IMR-90 (cell line): Measurements from ENCODE around the gene ZNF276. TPM values are rescaled to one million over a fixed set of nuclear protein-coding genes. Genes with fewer than 3 reads are reported as not detected.

Source experiments
- ATAC-seq: fragments of 200-7000 bp; cut with Tn5 transposase; 2 replicates; pipeline ENCODE4 v1.9.1; 2020; ENCODE audit warnings: low read depth, mild to moderate bottlenecking, moderate library complexity
- BruUV-seq: library from RNA; stranded (reverse); fragments of 400-500 nt; replicated peaks from 2 replicates; lab custom pipeline; 2021; lab: Mats Ljungman, UMichigan
- CTCF ChIA-PET: fragments of 300-600 bp; formaldehyde crosslinking; extraction: SDS; loops from one replicate; lab custom pipeline; 2021; ENCODE audit warnings: antibody characterized with exemption; lab: Yijun Ruan, JAX
- POLR2A ChIA-PET: fragments of 300-600 bp; sonication (Branson Sonifier 250); formaldehyde crosslinking; loops from one replicate; lab custom pipeline; 2022; ENCODE audit warnings: antibody characterized with exemption; ENCODE audit not compliant: unreplicated experiment; lab: Charles Lee
- DNase-seq: peaks from one replicate; pipeline ENCODE4 v3.0.0; 2013
- H2AFZ ChIP-seq: replicated peaks from 2 replicates; pipeline ENCODE3; 2013; ENCODE audit warnings: low read length, mild to moderate bottlenecking; ENCODE audit not compliant: poor library complexity
- H2AK5ac ChIP-seq: 2 replicates; pipeline ENCODE4 v1.6.1; 2013; ENCODE audit warnings: low read depth, low read length, inconsistent platforms
- H2AK9ac ChIP-seq: replicated peaks from 2 replicates; pipeline ENCODE3; 2013; ENCODE audit warnings: mild to moderate bottlenecking, low read depth, low read length, moderate library complexity; ENCODE audit not compliant: poor library complexity
- H2BK120ac ChIP-seq: 2 replicates; pipeline ENCODE4 v1.6.1; 2013; ENCODE audit warnings: low read depth, low read length, inconsistent platforms
- H2BK15ac ChIP-seq: 3 replicates; pipeline ENCODE4 v1.6.1; 2013; ENCODE audit warnings: low read depth, low read length, inconsistent platforms
- H2BK20ac ChIP-seq: 2 replicates; pipeline ENCODE4 v1.6.1; 2013; ENCODE audit warnings: low read depth, mild to moderate bottlenecking, inconsistent platforms, low read length, moderate library complexity
- H2BK5ac ChIP-seq: 2 replicates; pipeline ENCODE4 v1.6.1; 2013; ENCODE audit warnings: mild to moderate bottlenecking, low read depth, low read length, inconsistent platforms; ENCODE audit not compliant: poor library complexity, severe bottlenecking
- H3K14ac ChIP-seq: replicated peaks from 2 replicates; pipeline ENCODE4 v1.6.1; 2013; ENCODE audit warnings: low read depth, low read length, inconsistent platforms
- H3K18ac ChIP-seq: 2 replicates; pipeline ENCODE4 v1.6.1; 2013; ENCODE audit warnings: low read depth, low read length, control low read depth
- H3K23ac ChIP-seq: 2 replicates; pipeline ENCODE4 v1.6.1; 2013; ENCODE audit warnings: low read depth, low read length, inconsistent platforms
- H3K27ac ChIP-seq: 2 replicates; pipeline ENCODE4 v1.5.1; 2013; ENCODE audit warnings: mild to moderate bottlenecking, control low read depth, low read length; ENCODE audit not compliant: insufficient read depth
- H3K27me3 ChIP-seq: 2 replicates; pipeline ENCODE4 v1.6.1; 2013; ENCODE audit warnings: low read length; ENCODE audit not compliant: control insufficient read depth, insufficient read depth
- H3K36me3 ChIP-seq: 2 replicates; pipeline ENCODE4 v1.6.1; 2013; ENCODE audit warnings: low read length, mixed read lengths; ENCODE audit not compliant: control insufficient read depth, insufficient read depth
- H3K4ac ChIP-seq: 2 replicates; pipeline ENCODE4 v1.6.1; 2013; ENCODE audit warnings: low read depth, low read length, inconsistent platforms
- H3K4me1 ChIP-seq: 2 replicates; pipeline ENCODE4 v1.6.1; 2013; ENCODE audit warnings: low read length, mixed read lengths; ENCODE audit not compliant: control insufficient read depth, insufficient read depth
- H3K4me2 ChIP-seq: 2 replicates; pipeline ENCODE4 v1.6.1; 2013; ENCODE audit warnings: low read depth, mild to moderate bottlenecking, control low read depth, low read length, moderate library complexity
- H3K4me3 ChIP-seq: 2 replicates; pipeline ENCODE4 v1.5.1; 2013; ENCODE audit warnings: low read depth, mild to moderate bottlenecking, control low read depth, low read length, moderate library complexity; ENCODE audit not compliant: insufficient read depth
- H3K56ac ChIP-seq: 2 replicates; pipeline ENCODE4 v1.6.1; 2013; ENCODE audit warnings: low read length, inconsistent platforms; ENCODE audit not compliant: insufficient read depth; ENCODE audit errors: extremely low read depth
- H3K79me1 ChIP-seq, 2 experiments: 2 replicates each; pipeline ENCODE4 v1.6.1; 2013; ENCODE audit warnings: low read length in 2 of 2, inconsistent platforms in 1 of 2, low read depth in 1 of 2
- H3K9ac ChIP-seq: 2 replicates; pipeline ENCODE4 v1.6.1; 2013; ENCODE audit warnings: low read depth, low read length, control low read depth
- H3K9me1 ChIP-seq: 2 replicates; pipeline ENCODE4 v1.6.1; 2013; ENCODE audit warnings: low read length, inconsistent platforms; ENCODE audit not compliant: insufficient read depth
- H3K9me3 ChIP-seq: 2 replicates; pipeline ENCODE4 v1.6.1; 2013; ENCODE audit warnings: low read length; ENCODE audit not compliant: control insufficient read depth, insufficient read depth
- H4K20me1 ChIP-seq: 2 replicates; pipeline ENCODE4 v1.6.1; 2013; ENCODE audit warnings: low read length, inconsistent platforms; ENCODE audit not compliant: insufficient read depth
- H4K5ac ChIP-seq: 2 replicates; pipeline ENCODE4 v1.6.1; 2013; ENCODE audit warnings: mild to moderate bottlenecking, low read depth, low read length, control low read depth
- H4K8ac ChIP-seq, 2 experiments: 2 replicates each; pipeline ENCODE4 v1.6.1; 2013; ENCODE audit warnings: low read depth in 2 of 2, low read length in 2 of 2, control low read depth in 1 of 2, inconsistent platforms in 1 of 2
- H4K91ac ChIP-seq: 2 replicates; pipeline ENCODE4 v1.6.1; 2013; ENCODE audit warnings: low read depth, low read length, inconsistent platforms; ENCODE audit not compliant: insufficient read depth
- BHLHE40 ChIP-seq: fragments of 150-350 bp; IDR thresholded peaks from 2 replicates; pipeline ENCODE4 v1.6.1; 2016; ENCODE audit warnings: mild to moderate bottlenecking, low read depth, low read length
- CHD1 ChIP-seq: IDR thresholded peaks from 2 replicates; pipeline ENCODE4 v1.6.1; 2012; ENCODE audit warnings: low read depth, low read length, improper control_type of control experiment
- FOS ChIP-seq: fragments of 150-350 bp; IDR thresholded peaks from 2 replicates; pipeline ENCODE4 v1.6.1; 2016; ENCODE audit warnings: low read depth, low read length
- MAFK ChIP-seq: IDR thresholded peaks from 2 replicates; pipeline ENCODE4 v1.6.1; 2012; ENCODE audit warnings: low read depth, low read length, improper control_type of control experiment
- NFE2L2 ChIP-seq: fragments of 150-350 bp; IDR thresholded peaks from 2 replicates; pipeline ENCODE4 v1.6.1; 2016; ENCODE audit warnings: low read depth, mild to moderate bottlenecking, low read length
- RCOR1 ChIP-seq: IDR thresholded peaks from 2 replicates; pipeline ENCODE4 v1.6.1; 2012; ENCODE audit warnings: mild to moderate bottlenecking, low read length, improper control_type of control experiment; ENCODE audit not compliant: insufficient replicate concordance
- RFX5 ChIP-seq: IDR thresholded peaks from 2 replicates; pipeline ENCODE4 v1.8.0; 2012; ENCODE audit warnings: low read depth, mild to moderate bottlenecking, low read length, moderate library complexity
- SMC3 ChIP-seq: fragments of 150-350 bp; IDR thresholded peaks from 2 replicates; pipeline ENCODE4 v1.6.1; 2016; ENCODE audit warnings: low read depth, mild to moderate bottlenecking, antibody characterized with exemption, low read length, moderate library complexity
- WGBS, 2 experiments: methylation state at CpG; one replicate each; pipeline versions ENCODE4 v1.1.5 to v1.1.7; 2013; ENCODE audit warnings: missing lambda C conversion rate in 2 of 2; ENCODE audit not compliant: insufficient read length in 1 of 2; ENCODE audit errors: extremely low coverage in 2 of 2; 5-methylcytosine and 5-hydroxymethylcytosine counted together
- dilution Hi-C: fragments of 300-500 bp; cut with HindIII; formaldehyde crosslinking; loops from one replicate; pipeline ENCODE4 v1.14.3; 2018; ENCODE audit warnings: low sequenced_read_pairs; ENCODE audit not compliant: unreplicated experiment
- in situ Hi-C: fragments of 300-500 bp; cut with MboI; formaldehyde crosslinking; loops from 3 replicates; pipeline ENCODE4 v1.14.3; 2019; ENCODE audit warnings: low sequenced_read_pairs, inconsistent platforms, mixed read lengths
- intact Hi-C: fragments of 100-400 bp; cut with micrococcal nuclease; formaldehyde crosslinking; loops from 2 replicates; pipeline ENCODE4 v1.10.0; 2022
- polyA plus RNA-seq, 3 experiments: library from polyadenylated mRNA; depleted of rRNA; stranded (reverse); fragments of >200 nt; gene quantifications; 2 replicates each; pipeline ENCODE4 v1.2.3, GENCODE V29; 2012; ENCODE audit warnings: low replicate concordance in 1 of 3
- total RNA-seq: library from RNA; depleted of rRNA; stranded (reverse); fragments of >200 nt; gene quantifications from 2 replicates; pipeline ENCODE4 v1.2.3, GENCODE V29; 2012
- TF ChIP-seq, protein P1 (sequence below): fragments of 150-350 bp; IDR thresholded peaks from 2 replicates; pipeline ENCODE4 v1.6.1; 2016; ENCODE audit warnings: low read depth, mild to moderate bottlenecking, low read length, moderate library complexity, borderline replicate concordance
- TF ChIP-seq, protein P2 (sequence below): fragments of 150-350 bp; IDR thresholded peaks from 2 replicates; pipeline ENCODE4 v1.6.1; 2017; ENCODE audit warnings: mild to moderate bottlenecking, antibody characterized with exemption, low read length, low read depth
- TF ChIP-seq, protein P3 (sequence below): conservative IDR thresholded peaks from 2 replicates; pipeline ENCODE4 v1.5.1; 2012; ENCODE audit warnings: mild to moderate bottlenecking, low read depth, low read length, improper control_type of control experiment

The ZNF276 gene
- total and polyA plus RNA-seq, 2 of the 4 experiments (the other 2 are of a cell fraction), result 4.1 to 18.6 TPM

DNA sequence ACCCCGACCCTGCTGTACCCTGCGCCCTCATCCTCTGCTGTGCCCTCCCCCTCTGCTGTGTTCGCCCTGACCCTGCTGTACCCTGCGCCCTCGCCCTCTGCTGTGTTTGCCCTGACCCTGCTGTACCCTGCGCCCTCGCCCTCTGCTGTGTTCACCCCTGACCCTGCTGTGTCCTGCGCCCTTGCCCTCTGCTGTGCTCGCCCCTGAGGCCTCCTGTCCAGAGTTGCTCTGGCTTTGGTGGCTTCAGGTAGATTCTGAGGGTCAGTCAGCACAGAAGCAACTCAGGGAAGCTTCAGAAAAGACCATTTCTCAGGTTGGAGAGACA lies 11.5 kb downstream of the ZNF276 start:
- H3K9me1 ChIP-seq, result no peaks in the 10 kb centered on the region
- H2AK9ac ChIP-seq, result no peak overlapping the region
- no peak overlapping the region for H3K9ac ChIP-seq
- BruUV-seq, result no TSS peak
- no peak for ATAC-seq
- no peak overlapping the region for H4K8ac ChIP-seq
- no peak overlapping the region for H2BK120ac ChIP-seq
- no peak overlapping the region for H3K18ac ChIP-seq
- POLR2A ChIA-PET, result no interaction called here
- CTCF ChIA-PET, result no interaction called here
- 96% methylated on average over 3 of the region's 9 CpGs; no CpG with 5 or more reads in 1 of the 2 experiments for WGBS, 2 experiments
- H4K20me1 ChIP-seq, result no peaks in the 10 kb centered on the region; the same call in none of the 2 replicates
- no peak overlapping the region for H2BK15ac ChIP-seq
- H3K27me3 ChIP-seq, result no peaks in the 10 kb centered on the region
- dilution Hi-C loops (no loop called here), in situ Hi-C loops (no loop called here), intact Hi-C loops (no loop called here)
- H3K4me1 ChIP-seq, result no peaks in the 10 kb centered on the region
- peaks cover 71% of the 10 kb centered on the region for H3K36me3 ChIP-seq
- no peak overlapping the region for H2BK5ac ChIP-seq
- no peak overlapping the region for H3K27ac ChIP-seq
- no peak overlapping the region for H3K56ac ChIP-seq
- H3K23ac ChIP-seq, result no peak overlapping the region
- H4K91ac ChIP-seq, result no peak overlapping the region
- H2AK5ac ChIP-seq, result no peak overlapping the region
- no peak for DNase-seq
- no peak overlapping the region for H3K4ac ChIP-seq
- no peak overlapping the region for H3K14ac ChIP-seq
- no peak overlapping the region for H2AFZ ChIP-seq
- H3K9me3 ChIP-seq, result no peaks in the 10 kb centered on the region
- H3K4me2 ChIP-seq, result no peak overlapping the region
- no peak overlapping the region for H2BK20ac ChIP-seq
- TF ChIP-seq NFE2L2 (no peak), FOS (no peak), RFX5 (no peak), BHLHE40 (no peak), RCOR1 (no peak), MAFK (no peak), CHD1 (no peak), SMC3 (no peak)
- TF ChIP-seq, protein P1, sequence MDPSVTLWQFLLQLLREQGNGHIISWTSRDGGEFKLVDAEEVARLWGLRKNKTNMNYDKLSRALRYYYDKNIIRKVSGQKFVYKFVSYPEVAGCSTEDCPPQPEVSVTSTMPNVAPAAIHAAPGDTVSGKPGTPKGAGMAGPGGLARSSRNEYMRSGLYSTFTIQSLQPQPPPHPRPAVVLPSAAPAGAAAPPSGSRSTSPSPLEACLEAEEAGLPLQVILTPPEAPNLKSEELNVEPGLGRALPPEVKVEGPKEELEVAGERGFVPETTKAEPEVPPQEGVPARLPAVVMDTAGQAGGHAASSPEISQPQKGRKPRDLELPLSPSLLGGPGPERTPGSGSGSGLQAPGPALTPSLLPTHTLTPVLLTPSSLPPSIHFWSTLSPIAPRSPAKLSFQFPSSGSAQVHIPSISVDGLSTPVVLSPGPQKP, result no peak
- TF ChIP-seq, protein P2, sequence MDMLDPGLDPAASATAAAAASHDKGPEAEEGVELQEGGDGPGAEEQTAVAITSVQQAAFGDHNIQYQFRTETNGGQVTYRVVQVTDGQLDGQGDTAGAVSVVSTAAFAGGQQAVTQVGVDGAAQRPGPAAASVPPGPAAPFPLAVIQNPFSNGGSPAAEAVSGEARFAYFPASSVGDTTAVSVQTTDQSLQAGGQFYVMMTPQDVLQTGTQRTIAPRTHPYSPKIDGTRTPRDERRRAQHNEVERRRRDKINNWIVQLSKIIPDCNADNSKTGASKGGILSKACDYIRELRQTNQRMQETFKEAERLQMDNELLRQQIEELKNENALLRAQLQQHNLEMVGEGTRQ, result no peak
- TF ChIP-seq, protein P3, sequence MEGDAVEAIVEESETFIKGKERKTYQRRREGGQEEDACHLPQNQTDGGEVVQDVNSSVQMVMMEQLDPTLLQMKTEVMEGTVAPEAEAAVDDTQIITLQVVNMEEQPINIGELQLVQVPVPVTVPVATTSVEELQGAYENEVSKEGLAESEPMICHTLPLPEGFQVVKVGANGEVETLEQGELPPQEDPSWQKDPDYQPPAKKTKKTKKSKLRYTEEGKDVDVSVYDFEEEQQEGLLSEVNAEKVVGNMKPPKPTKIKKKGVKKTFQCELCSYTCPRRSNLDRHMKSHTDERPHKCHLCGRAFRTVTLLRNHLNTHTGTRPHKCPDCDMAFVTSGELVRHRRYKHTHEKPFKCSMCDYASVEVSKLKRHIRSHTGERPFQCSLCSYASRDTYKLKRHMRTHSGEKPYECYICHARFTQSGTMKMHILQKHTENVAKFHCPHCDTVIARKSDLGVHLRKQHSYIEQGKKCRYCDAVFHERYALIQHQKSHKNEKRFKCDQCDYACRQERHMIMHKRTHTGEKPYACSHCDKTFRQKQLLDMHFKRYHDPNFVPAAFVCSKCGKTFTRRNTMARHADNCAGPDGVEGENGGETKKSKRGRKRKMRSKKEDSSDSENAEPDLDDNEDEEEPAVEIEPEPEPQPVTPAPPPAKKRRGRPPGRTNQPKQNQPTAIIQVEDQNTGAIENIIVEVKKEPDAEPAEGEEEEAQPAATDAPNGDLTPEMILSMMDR, result no peak
- H3K4me3 ChIP-seq, result no peak overlapping the region
- no peak overlapping the region for H4K5ac ChIP-seq
- peaks cover 10 to 30% of the 10 kb centered on the region in 2 experiments for H3K79me1 ChIP-seq
